GM21381 (cell line): Measurements from ENCODE around the gene KCNN1.

Source experiments
- ATAC-seq: cut with Tn5 transposase; IDR thresholded peaks from one replicate; pipeline ENCODE4 v1.9.1; 2021; ENCODE audit warnings: mild to moderate bottlenecking, moderate library complexity; ENCODE audit not compliant: unreplicated experiment

KCNN1 gene

DNA sequence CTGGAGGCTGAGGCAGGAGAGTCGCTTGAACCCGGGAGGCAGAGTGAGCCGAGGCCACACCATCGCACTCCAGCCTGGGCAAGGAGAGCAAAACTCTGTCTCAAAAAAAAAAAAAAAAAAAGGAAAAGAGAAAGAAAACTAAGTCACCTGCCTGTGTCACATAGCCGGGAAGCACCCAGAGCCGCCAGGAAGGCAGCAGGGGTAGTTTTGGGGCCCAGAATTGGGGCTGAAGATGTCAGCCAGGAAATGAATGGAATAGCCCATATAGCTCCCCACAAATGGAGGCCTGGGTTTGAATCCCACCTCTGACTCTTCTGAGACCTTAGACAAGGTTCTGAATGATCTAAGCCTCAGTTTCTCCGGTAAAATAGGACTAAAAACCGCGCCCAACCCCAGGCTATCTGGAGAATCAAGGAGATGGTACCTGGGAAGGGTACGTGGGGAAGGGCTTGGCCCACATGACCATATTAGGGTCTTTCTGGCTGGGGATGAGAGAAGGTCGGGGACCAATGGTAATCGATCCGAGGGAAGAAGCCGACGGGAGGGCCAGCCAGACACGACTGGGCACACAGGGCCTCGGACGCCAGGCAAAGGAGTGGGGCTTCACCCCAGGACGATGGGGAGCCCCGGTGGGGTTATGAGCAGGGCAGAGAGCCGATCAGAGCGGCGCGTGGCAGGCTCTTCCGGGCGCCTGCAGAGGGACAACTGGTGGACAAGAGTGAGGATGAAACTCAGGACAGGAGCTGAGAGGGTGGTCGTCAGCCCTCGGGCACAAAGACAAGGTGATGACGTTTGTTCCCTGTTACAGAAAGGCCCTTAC, 19.7 kb upstream of the KCNN1 start:
- peak; percentile 20 for ATAC-seq

DNA sequence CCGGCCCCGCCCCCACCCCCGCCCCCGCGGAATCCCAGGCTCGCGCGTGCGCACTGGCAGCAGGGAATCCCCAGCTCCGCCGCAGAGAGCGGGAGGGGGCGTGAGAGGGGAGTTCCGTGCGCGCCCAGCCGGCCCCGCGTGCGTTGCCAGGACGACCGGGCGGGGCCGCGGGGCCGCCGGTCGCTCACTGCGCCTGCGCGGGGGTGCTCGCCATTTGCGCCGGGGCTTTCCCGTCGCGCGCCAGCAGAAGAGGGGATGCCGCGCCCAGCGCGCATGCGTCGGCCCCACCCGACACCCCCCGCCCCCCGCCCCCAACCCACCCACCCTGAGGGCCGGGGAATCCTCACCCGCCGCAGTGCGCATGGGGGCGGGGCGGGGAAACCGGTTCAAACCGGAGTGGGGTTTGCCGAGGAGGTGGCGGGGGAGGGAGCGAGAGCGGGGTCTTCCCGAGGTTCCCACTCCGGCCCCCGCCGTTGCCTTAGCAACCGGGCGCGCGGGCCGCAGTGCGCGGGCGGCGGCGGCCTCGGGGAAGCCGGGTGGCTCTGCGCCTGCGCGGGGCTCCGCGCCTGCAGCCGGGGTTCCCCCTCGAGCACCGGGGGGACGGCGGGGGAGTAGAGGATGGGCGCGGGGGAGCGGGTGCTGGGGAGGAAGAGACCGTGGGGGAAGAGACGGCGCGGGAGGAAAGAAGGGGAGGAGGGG, 18.9 kb upstream of the KCNN1 start:
- ATAC-seq, result peak; percentile 51

DNA sequence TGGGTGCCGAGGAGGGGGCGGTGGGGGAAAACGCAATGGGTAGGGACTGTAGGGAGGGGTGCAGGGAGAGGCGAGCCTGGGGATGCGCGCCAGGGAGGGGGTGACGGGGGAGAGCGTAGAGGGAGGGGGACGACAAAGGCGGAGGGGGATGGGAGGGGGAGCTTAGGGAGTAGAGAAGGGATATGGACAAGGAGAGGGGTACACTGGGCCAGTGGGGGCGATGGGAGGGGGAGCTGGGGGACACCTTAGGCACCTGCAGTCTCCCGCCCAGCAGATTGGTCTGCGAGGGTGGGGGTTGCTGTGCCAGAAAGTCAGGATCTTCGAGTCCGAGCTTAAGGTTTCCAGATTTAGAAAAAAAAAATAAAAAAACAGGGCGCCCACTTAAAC, 18.4 kb upstream of the KCNN1 start:
- no peak for ATAC-seq

DNA sequence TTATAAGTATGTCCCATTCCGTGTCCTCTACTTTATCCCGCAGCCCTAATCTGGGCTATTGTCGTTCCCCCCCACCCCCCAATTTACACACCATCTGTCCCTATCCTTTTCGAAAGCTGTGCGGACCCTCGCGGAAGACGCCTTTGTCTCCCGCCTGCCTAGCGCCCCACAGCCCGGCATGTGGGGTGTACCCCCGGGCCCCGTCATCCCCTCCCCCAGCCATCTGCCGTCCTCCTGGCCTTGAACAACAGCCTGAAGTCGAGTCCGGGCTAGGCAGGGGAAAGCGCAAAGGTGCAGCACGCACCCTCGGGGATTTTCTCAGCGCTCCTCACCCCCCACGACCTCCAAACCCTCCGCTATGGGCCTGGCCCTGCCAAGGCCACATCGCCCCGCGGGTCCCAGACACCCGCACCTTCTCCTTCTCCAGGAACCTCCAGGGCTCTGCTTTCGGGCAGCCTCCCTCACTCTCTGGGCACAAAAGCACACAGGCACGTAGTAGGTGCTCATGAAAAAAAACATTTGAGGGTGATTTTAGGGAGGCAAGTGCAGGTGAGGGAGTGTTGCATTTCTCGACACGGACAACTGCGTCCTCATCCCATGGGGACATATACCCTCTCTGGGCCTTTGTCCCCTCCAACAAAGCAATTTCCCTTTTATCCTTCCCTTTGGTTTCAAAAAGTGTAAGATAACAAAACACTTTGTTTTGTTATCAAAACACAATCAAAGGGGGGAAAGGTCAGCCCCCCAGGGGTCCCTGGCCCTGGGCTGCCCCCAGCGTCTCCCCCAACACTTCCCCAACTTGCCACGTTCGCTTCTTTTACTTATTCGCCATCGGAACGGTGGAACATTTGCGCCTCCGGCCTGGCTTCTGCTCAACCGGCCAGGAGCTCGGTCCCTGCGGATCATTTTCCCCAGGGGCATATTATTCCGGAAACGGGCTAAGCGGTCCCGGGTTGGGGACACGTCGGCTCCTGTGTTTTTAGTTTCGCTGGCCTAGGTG, 17.7 kb upstream of the KCNN1 start:
- ATAC-seq, result no peak

DNA sequence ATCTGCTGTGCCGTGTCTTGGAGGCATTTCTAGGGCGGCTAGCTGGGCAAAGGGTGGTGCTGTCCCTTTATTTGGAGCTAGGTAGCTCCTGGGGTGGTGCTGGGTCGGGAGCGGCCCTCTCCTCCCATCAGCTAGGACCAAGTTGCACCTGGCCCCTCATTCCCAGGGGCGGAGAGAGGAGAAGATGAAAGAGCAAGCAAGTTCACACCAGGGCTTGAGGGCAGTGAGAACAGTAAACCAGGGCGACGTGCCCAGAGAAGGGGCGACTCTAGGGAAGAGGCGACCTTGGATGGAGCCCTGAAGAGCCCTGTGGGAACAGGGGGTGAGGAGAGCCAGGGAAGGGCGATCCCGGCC, 17.0 kb upstream of the KCNN1 start:
- no peak for ATAC-seq

DNA sequence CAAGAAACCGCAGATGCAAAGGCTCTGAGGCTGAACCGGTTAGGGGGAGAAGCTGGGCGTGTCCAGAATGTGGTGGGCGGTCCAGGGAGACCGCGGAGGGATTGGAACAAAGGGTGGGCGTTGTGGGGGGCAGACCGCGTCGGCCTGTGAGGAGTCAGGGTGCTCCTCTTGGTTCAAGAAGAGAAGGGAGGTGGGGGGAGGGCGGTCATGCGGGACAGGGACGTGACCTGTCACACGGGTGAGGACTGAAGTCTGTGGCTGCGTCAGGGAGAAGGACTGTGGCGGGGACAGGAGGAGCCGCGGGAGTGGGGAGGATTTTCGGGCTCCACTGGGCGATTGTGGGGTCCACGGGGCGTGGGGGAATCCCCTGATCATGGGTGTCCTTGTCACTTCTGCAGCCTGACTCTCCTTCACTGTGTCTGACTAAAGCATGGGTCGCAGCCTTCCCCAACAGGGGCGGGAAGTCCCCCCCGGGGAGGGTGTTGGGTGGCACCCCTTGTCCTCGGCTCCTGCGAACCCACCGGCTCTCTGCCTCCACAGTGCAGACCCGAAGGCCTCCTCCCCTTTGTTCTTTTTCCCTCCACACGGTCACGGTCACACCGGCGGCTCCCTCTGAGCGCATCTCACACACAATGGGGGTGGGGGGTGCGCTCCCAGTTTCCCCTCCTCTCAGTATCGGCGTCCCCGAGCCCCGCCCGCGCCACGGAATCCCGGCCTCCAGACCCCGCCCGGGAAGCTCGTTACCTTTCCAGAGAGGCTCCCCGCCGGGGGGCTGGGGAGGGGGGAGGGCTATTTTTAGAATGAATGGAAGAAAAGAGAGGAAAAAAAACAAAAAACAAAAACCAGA, 16.4 kb upstream of the KCNN1 start:
- ATAC-seq, result no peak

DNA sequence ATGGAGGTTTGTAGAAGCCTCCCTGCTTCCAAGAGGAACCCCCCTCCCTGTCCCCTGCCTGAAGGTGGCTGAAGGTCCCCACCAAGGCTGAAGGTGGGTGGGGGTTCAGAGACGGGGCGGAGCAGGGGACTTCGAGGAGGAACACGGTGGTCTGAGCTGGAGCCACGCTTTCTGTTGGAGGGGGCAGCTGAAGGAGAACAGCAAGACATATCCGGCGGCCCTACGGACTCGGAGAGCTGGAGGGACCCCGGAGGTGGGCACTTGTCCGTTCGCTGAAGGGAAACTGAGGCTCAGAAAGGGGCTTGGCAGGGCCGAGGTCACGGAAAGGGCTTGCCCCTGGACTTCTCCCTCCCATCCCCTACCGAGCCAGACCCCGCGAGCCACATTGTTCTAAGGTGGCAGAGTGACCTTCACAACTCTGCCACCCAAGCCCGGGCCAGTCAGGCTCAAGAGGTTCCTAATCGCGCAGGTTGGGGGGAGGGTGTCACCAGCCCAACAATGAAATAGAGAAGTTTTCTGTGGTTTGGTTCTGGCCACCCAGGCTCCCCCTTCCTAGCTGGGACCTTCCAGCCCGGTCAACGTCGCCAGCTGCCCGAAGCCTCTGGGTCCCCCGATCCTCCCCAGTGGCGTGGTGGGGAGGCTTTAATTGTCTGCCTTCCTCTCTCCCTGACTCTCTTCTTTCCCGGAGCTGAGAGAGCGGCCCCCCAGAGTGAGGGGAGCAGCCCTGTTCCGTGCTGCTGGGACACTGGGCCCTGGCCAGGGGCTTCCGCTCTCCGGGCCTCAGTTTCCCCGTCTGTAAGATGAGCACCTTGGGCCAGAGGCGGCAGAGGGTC, 15.5 kb upstream of the KCNN1 start:
- ATAC-seq, result no peak

DNA sequence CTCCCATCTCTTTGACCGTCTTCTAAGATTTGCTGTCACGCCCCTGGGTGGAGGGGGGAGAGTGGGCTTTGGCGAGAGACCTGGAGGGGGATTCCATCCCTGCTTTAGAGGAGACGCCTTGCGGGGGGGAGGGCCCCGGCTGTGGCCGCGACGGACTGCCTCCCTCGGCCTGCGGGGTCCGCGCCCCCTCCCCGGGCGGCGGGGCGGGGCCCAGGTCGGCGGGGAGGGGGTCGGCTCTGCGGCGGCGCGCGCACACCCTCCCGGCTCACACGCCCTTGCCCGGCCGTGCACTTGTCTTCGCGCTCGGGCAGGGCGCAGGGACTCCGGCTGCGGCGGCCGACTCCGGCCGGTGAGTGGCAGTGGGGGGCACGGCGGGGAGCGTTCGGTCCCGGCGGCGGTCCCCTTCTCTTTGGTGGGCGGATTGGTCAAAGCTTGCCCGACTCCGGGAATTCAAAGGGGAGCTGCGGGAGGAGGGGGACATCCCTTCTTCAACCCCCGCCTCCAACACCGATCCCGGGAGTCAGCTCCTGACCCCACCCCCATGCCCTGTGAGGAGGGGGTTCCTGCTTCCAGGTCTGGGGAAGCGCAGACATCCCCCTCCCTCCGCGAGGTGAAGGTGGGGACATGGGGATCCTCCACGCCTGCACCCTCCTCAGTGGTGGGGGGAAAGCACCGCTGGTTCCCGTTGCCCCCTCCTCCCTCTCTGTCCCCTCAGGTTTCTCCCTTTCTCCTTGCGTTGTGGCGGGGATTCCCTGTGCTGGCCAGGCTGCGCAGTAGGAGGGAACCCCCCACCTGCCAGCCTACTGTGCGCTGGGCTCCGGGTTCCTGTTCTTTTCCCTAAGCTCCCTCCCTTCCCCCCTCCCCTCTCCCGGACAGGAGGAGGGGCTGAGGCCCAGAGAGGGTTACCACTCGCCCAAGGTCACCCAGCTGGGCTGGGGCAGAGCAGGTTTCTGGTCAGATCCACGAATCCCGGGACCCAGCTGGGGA, 14.6 kb upstream of the KCNN1 start:
- ATAC-seq, result no peak

DNA sequence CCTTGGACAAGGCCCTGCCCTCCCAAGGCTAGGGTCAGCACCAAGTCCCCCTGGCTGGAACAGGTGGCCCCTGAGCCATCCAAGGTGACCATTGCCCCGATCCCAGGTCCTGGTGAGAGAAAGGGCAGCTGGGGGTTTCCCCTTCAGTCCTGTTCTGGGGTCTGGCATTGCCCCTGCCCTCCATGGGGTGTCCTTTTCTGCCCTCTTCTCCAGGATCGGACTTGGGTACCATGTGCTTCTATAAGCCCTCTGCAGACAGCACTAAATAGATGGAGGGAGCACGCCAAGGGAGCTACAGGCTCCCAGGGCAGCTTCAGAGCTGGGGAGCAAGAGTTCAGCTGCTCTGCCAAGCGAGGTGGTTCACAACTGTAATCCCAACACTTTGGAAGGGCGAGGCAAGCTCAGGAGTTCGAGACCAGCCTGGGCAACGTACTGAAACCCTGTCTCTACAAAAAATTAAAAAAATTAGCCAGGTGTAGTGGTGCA, 13.5 kb upstream of the KCNN1 start:
- no peak for ATAC-seq

DNA sequence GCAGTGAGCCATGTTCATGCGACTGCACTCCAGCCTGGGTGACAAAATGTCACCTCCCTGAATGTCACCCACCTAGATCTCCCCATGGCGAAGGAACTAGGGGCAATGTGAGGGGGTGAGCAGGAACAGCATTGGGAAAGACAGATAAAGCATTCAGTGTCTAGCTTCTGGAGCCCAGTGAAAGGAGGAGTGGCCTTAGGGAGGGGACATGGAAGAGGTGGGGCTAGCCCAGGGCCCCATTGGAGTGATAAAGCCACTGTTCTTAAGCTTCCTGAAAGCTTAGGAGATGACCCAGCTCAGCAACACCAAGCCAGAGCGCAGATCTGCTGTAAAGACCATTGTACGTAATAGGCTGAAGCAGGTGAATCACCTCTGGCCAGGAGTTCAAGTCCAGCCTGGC, 13.0 kb upstream of the KCNN1 start:
- ATAC-seq, result no peak

DNA sequence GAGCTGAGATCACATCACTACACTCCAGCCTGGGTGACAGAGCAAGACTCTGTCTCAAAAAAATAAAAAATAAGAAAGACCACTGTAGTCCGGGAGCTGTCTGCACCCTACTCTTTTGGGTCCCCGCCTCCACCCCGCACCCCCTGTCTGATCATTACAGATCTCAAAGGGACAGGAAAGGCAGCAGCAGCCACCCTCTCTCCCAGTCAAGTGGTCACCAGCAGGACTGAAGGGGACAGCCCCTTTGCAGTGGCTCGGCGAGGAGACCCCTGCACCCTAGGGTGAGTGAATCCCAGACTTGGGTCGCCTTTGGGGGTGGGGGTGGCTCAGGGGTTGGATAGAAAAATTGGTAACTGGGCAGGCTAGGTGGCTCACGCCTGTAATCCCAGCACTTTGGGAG, 12.5 kb upstream of the KCNN1 start:
- ATAC-seq, result no peak

DNA sequence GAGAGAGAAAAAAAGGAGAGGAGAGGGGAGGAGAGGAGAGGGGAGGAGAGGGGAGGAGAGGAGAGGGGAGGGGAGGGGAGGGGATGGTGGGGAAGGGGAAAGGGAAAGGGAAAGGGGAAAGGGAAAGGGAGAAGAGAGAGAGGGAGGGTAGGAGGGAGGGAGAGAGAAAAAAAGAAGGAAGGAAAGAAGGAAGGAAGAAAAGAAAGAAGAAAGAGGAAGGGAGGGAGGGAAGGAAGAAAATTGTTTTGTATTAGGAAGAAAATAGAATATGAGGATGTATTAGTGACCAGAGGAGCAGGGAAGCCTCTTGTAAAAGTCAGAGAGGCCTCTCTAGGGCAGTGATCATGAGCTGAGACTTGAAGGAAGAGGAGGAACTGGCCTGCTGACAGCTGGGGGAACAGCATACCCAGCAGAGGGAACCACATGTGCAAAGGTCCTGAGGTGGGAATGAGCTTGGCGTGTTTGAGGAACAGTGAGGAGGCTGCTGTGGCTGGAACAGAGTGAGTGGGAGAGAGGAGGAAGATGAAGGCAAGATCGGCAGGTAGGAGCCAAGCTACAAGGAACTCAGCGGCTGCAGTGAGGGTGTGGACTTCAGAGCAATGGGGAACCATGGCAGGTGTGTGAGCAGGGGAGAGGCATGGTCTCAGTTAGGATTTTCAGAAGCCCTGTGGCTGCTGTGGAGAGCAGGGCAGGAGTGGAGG, 9.6 kb upstream of the KCNN1 start:
- ATAC-seq, result no peak

DNA sequence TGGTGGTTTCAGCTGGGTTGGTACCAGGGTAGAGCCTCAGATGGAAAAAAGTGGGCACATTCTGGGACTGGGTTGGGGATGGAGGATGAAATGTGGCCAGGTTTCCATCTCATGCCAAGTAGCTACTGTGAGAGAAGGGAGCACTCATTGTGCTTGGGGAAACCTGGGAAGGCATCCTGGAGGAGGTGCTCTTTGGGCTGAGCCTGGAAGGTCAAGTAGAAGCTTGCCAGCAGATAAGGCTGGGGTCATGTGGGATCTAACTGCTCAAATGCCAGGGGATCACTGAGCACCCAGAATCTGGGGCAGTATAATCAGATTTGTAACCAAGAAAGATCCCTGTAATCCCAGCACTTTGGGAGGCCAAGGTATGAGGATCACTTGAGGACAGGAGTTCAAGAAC, 9.0 kb upstream of the KCNN1 start:
- ATAC-seq, result no peak

DNA sequence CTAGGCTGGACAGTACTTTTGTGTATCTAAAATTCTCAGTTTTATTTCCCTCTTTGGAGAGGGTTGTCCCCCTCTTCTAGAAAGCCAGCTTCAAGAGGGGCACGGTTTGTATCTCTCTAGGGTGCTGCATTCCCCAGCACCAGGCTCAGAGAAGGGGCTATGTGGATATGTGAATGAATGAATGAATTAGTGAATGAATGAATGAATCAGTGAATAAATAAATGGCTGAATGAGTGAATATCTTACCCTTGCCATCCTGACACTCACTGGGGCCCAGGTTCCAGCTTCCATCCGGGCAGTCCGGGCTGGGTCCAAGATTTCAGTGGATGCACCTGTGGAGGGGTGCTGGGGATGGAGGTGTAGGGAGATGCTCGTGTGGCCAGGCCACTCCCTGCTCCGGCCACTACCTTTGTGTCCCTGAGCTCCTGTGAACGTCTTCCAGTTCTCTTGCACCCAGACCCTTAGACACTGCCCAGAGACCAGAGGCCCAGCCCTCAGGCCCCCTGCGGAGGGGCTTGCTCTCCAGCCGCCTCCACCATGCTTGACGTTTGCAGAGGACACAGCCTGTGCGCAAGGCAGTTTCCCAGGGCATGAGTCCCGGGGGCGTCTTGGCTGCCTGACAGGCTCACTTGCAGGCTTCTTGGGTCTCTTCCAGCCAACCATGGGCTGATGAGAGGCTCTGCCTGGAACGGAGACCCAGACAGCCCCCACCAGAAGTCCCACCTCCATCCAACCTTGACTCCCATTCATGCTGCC, 2.8 kb upstream of the KCNN1 start:
- ATAC-seq, result no peak

DNA sequence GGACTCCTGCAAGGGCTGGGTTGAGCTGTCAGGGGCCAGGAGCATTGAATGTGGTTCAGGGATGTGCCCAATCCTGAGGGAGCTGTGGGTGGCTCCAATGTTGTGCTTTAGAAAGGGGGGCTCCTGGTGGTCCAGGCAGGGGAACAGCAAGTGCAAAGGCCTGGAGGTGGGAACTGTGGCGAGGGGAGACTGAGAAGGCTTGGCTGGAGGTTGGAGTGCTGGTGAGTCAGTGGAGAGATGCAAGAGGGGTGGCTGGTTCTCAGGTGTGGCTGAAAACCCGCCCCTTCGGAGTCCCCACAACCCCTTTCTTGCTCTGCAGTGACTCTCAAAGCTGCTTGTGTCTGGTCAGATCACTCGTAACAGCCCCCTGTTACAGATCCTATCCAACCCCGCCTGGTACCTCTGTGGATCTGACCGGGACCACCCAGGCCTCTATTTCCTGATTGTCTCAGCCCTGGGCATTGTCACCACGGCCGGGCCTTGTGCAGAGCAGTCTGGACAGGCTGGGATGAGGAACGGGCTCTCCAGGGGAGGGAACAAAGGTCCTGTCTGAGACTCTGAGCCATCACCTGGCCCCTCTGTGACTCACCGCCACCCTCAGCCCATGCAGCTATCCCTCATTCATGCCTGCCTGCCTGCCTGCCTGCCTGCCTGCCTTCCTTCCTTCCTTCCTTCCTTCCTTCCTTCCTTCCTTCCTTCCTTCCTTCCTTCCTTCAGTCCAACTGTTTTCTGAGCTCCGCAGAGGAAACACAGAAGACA, 1.4 kb upstream of the KCNN1 start:
- no peak for ATAC-seq

DNA sequence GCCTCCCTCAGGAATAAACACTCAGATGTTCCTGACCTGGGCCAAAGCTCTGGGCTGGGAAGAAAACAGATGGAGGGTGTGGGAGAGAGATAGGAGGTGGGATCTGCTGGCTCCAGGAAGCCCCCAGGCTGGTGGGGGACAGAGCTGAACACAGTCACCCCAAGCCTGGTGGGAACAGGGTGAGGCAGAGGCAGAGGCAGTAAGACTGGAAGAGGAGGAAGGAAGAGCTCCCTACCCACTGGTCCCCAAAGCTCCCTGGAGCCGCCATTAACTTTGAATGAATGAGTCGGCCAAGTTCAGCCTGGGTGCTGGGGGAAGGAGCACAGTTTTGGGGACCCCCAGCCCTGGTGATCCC, 801 bp upstream of the KCNN1 start:
- no peak for ATAC-seq
